SHP77 treated with DMSO at 0.1 percent for 48 hours (cell line): Measurements from ENCODE around the gene IER5L.
"Not testable (repeated sequence)": the region's sequence is repeated elsewhere in the genome, so short reads cannot be mapped to it uniquely, and the experiment has no call there.

Experiments used
- DNase-seq: peaks from one replicate; lab custom pipeline; 2025; lab: John Stamatoyannopoulos, UW

Gene IER5L

DNA sequence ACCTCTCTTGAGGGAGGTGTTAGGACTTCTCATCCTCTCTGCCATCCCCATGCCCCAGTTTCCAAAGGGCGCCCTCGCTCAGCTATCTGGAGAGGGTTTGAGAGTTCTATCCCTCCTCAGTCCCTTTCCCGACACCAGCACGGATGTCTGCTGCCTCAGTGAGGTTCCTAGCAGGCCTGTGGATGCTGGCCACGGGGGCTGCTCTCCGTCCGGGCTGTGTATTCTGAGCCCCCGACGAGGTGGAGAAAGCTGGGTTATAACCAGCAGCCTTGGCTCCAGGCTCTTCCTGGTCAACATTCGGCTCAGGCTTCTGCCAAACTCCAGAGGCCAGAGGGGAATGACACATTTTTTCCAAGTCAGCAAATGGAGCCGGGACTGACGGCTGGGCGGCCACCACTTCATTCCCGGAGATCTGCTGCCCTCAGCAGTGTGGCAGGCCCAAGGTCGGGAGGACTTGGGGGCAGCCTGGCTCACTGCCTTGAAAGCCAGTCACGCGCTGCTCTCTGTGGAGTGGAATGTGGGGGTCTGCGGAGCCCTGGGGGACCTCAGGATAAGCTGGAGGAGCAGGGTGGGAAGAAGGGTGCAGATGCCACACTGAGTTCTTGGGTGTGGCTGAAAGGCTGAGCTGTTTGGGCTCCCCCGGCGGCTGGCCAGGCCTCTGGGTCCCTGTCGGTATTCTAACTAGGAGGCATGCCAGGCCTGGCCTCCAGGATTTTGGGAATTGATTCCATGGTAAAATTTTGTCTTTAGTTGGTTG is 39.4 kb downstream of the IER5L start:
- no peak for DNase-seq

GRCh38 chr9:129138144-129138462 is 40.0 kb downstream of the IER5L start:
- no peak for DNase-seq

DNA sequence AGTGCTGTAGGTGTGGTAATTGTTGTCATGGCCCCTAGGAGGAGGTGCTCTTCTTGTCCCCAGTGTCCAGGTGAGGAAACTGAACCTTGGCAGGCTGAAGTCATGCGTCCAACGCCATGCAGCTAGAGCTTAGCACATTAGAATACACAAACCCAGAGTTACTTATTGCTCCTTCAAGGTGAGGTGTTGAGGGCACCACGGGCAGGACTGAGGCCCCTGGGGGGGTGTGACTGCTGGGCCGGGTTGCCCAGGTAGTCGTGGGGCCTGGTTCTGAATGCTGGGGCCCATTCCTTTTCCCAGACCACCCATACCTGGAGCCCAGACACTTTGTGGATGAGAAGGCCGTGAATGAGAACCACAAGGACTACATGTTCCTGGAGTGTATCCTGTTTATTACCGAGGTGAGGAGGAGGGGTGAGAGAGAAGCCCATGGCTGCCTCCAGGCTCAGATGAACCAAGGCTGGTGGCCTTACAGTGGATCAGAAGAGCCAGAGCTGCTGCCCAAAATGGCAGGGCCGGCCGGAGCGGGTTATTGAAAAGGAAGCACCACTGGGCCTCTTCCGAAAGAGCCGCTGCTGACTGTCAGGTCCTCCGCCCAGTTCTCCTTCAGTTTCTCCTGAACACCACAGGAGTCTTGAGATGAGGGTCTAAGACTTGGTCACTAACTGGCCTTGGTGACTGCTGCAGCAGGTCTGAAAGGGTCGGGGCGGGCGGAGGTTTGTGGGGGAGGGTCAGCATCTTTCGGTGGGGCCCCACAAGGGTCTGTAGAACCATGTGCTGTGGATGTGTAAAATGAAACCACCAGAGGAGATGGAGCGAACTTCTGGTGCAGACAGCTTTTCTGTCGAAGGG is 40.5 kb downstream of the IER5L start:
- DNase-seq = no peak

GRCh38 chr9:129136446-129137035 is 41.5 kb downstream of the IER5L start:
- DNase-seq = no peak

- no peak for DNase-seq
These were observed 42.6 kb downstream of the IER5L start for GRCh38 chr9:129135476-129135875.

- no peak for DNase-seq
These were observed 45.0 kb downstream of the IER5L start for GRCh38 chr9:129133082-129133481.

- DNase-seq = no peak
These were observed 46.5 kb downstream of the IER5L start for GRCh38 chr9:129131300-129132145.

GRCh38 chr9:129130791-129131190 is 47.3 kb downstream of the IER5L start:
- no peak for DNase-seq

DNA sequence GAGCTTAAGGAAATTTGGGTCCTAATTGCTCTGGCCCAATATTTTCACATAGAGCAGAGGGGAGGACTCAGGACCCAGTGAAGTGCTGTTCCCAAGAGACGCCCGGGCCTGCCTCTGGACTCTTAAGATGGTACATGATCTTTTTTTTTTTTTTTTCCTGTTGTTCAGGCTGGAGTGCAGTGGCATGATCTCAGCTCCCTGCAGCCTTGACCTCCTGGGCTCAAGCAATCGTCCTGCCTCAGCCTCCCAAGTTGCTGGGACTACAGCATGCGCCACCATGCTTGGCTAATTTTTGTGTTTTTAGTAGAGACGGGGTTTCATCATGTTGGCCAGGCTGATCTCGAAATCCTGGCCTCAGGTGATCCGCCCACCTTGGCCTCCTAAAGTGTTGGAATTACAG is 47.8 kb downstream of the IER5L start:
- not testable (repeated sequence) for DNase-seq

- DNase-seq = no peak
These were observed 49.4 kb downstream of the IER5L start for GRCh38 chr9:129128689-129129088.

DNA sequence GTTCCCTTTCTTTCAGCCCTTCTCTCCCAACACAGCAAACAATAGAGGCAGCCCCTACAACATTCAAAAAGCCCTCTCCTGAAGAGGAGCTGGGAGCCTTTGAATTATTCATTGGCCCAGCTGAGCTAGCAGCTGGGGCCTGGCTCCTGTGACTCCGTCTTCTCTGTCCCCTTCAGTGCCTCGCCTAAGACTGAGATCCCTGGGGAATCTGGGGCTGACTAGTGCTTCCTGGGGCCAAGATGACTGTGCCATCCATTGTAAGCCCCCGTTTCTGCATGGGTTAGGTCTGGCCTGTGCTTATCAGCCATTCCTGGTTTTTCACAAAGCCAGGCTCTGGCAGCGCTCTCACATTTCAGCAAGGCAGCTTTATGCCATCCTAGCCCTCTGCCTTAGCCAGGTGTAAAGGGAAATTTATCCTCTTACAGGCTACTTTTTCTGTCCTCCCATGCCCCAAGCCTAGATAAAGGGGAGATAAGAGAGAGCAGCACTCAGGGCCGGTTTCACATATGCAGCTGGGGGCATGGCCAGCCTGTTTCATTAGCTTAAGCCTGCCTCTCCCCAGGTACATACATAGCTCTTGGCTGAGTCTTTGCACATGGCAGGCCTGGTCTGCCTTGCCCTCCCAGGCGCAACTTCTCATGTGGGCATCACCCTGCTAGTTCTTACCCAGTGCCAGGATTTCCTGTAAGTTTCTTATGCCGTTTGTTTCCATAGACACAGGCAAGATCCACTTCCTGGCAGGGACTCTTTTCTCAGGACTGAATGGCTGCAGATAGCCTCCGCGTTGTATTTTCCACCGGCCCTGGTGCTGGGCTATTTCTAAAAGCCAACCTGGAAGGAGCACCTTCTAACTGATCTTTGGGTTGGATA is 51.1 kb downstream of the IER5L start:
- no peak for DNase-seq
